NT2/D1 (cell line): ENCODE data around the gene TRIAP1.

Source experiments
- SUZ12 ChIP-seq: IDR thresholded peaks from 2 replicates; pipeline ENCODE4 v1.6.1; 2011; ENCODE audit not compliant: insufficient read length, insufficient read depth; ENCODE audit errors: extremely low read depth
- ZNF274 ChIP-seq: IDR thresholded peaks from 2 replicates; pipeline ENCODE4 v1.6.1; 2011; ENCODE audit warnings: mild to moderate bottlenecking, low read depth, low read length

- TF ChIP-seq SUZ12 (no peak), ZNF274 (no peak)
Measured at GRCh38 chr12:120473807-120474615, 27.8 kb upstream of the TRIAP1 start.
